DMS 273 (cell line): ENCODE results near the gene FEN1.

Experiments used
- DNase-seq: peaks from one replicate; lab custom pipeline; 2025; ENCODE audit not compliant: unreplicated experiment; lab: John Stamatoyannopoulos, UW

FEN1 gene

DNA sequence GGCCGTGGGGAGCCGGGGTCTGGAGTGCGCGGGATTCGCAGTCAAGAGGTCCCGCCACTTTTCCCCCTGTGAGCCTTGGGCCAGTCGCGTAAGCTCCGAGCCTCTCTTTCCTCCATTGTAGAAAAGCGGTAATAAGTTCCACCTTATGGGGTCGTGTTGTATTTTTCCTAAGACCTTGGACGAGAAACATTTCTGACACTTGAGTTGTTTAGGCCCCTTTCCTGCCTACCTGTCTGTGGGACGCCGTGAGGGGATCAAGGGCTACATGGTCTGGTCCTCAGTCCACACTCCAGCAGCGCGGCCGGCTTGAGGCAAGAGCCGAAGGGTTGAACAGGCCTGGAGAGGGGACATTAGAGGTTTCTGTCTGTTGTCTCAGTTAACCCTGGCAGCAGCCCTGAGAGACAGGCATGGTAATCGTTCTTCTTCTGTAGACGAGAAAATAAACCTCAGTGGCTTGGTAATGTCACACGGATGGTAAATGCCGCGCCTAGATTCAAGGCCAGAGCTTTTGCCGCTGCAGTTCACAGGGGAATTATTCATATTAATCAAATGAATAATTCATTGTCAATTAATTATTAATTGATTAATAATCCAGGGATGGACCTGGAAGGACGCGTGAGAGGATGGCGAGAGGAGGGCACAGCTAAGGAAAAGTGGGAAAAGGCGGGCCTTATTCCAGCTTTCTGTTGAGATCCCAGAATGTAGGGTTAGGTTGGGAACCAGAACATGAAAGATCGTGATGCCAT is 545 bp downstream of the FEN1 start:
- peak; percentile 56 for DNase-seq

GRCh38 chr11:61793829-61794204 is 1.1 kb downstream of the FEN1 start:
- no peak for DNase-seq

DNA sequence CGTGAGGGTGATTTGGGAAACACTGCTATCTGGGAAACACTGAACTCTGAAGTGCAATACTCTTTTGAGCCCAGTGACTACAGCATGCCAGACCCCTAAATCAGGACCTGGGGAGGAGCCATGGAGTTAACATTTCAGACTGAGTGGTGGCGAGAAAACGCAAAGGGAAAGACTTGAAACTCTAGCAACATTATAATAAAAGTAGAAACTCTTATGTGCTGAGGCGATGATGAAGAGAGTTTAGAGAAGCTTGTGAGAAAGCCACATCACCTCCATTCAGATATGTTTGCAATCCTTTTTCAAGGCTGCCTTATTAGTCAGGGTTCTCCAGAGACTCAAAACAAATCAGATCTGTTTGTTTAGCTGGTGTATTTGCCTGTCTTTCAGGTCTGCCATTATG is 1.9 kb downstream of the FEN1 start:
- DNase-seq, result no peak

GRCh38 chr11:61795459-61795858 is 2.7 kb downstream of the FEN1 start:
- no peak for DNase-seq

GRCh38 chr11:61795876-61796526 is 3.3 kb downstream of the FEN1 start:
- DNase-seq, result no peak

- peak; percentile 78 for DNase-seq
Observed at GRCh38 chr11:61797263-61797944, 4.7 kb downstream of the FEN1 start.

DNA sequence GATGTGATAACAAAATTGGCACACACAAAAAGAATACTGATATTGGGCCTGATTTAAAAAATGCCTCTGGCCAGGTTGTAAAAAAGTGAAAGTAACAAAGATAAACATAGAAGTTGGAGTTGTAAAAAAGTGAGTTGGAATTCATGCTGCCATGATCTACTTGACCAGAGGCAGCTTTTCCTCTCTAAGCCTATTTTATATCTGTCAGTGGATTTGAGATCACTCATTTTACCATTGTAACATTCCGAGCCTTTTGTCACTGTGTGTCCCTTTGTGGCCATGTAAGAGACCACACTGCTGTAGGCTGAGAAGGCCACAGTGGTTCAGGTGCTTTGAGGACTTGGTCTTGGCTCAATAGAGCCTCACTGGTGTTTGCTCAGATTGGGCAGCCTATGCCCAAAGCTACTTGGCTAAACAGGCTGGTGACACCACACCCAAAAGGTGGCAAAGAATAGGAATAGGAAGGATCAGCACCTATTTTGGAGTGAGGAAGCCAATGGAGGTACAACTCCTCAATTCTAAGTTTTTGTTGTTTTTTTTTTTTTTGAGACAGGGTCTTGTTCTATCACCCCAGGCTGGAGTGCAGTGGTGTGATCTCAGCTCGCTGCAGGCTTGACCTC is 7.1 kb downstream of the FEN1 start:
- DNase-seq, result no peak

DNA sequence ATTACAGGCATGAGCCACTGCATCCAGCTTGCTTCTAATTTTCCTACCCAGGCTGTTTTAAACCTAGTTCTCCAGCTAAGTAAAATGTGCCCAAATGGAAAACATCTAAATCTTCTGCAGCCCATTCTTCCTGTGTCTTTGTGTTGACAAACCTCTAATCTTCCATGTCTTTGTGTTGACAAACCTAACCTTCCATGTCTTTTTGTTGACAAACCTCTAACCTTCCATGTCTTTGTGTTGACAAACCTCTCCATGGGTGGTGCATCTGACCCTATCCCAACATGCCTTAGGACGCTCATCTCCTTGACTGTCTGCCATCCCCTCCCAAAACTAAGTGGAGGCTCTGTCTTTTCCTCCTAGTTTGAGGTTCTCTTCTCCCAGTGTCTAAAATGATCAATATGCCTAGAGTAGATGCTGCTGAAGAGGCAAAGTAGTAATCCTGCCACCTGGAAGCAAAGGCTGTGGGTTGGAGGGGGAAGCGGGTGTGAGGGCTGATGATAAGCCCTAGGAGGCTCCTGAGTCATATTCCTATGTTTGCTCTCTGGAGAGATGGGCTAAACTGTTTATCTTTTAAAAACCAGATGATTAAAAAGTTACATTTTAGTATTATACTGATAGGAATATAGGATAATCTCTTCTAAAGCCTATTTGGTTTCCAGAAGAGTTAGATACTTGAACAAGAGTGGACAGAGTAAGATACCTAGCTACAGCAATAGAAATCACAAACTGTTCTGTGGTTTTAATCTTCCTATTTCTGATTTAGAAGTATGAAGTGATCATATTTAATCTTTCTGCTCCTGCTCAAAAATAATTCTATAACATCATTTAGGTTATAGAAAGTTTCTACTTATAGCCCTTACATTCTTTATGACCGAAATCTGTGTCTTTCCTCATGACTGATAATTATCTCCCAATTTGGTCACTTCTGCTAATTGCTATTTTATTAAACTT is 7.9 kb downstream of the FEN1 start:
- DNase-seq, result no peak

DNA sequence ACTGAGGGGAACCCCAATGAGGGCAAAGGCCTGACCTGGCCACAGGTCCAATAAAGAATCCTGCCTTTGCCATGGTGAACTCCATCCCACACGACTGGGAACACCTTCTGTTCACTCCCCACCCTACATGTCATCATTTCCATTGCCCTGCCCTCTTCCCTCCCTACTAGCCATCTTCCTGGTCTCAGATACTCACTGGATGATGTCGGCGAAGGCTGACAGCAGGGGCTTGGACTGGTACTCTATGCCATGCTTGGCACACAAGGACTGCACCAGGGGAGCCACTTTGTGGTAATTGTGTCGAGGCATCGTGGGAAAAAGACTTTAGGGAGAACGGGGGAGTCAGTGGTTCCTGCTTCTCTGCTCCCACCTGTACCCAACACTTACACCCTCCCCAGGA is 9.9 kb downstream of the FEN1 start:
- DNase-seq, result no peak

GRCh38 chr11:61803889-61804647 is 11.4 kb downstream of the FEN1 start:
- DNase-seq, result no peak

DNA sequence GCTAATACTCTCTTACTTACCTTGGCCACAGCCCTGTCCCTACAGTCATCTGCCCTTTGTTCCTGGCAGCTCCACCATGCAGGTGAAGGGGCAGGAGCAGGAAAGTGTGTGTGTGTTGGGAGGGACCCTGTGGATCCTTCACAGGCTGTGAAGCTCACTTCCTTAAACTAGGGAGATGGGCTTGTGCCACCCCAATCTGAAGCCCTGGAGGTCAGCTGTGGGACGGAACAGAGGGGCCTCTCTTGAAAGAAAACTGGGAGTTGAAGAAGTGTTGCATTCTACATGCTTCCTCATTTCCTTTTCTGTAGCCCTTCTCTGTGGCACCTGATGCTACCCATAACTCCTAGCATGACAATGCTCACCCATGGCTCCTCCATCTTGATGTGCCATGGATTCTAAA is 12.4 kb downstream of the FEN1 start:
- DNase-seq, result no peak

GRCh38 chr11:61806785-61807184 is 14.1 kb downstream of the FEN1 start:
- no peak for DNase-seq

- DNase-seq, result no peak
Observed at GRCh38 chr11:61810671-61811175, 18.0 kb downstream of the FEN1 start.

DNA sequence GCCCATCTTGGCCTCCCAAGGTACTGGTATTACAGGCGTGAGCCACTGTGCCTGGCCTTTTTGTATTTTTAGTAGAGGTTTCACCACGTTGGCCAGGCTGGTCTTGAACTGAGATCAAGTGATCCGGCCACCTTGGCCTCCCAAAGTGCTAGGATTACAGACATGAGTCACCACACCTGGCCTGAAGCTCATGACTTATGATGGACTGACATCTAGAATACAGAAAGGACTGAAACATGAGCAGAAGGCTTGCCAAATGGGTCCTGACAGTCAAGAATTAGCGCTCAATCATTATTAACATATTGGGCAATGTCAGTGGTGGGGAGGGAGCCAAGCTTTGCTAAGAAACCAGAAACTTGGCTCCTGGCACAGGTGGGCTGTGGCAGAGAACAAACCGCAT is 19.1 kb downstream of the FEN1 start:
- no peak for DNase-seq

- no peak for DNase-seq
Observed at GRCh38 chr11:61812736-61813411, 20.2 kb downstream of the FEN1 start.

GRCh38 chr11:61814247-61814957 is 21.7 kb downstream of the FEN1 start:
- DNase-seq, result peak; percentile 49

- peak; percentile 84 for DNase-seq
Observed at GRCh38 chr11:61814958-61815789, 22.5 kb downstream of the FEN1 start.
